ENCODE results near the gene SYMPK. TPM values are rescaled to one million over a fixed set of nuclear protein-coding genes. Genes with fewer than 3 reads are reported as not detected.

The SYMPK gene
- total RNA-seq, 1 donor from 2014 or later, result 103 TPM

GRCh38 chr19:45809643-45810159 lies 53.2 kb downstream of the SYMPK start:
- Histone ChIP-seq H3K4me1 (peaks cover 0 to 5% of the 10 kb centered on the region in 2 donors), H3K27me3 (no peaks in the 10 kb centered on the region), H3K4me3 (no peak overlapping the region), H3K9me3 (no peaks in the 10 kb centered on the region), H3K36me3 (no peaks in the 10 kb centered on the region), H3K27ac (no peak overlapping the region)
- intact Hi-C loops (cut with DNase I), result no loop called here
- no peak for DNase-seq (ENCODE audit: low spot score in 2 of 2)
- no peak for TF ChIP-seq CTCF (IDR thresholded peaks at IDR 0.05)

- TF ChIP-seq CTCF (IDR thresholded peaks at IDR 0.05), result no peak
Measured at GRCh38 chr19:45805719-45806118, 57.2 kb downstream of the SYMPK start.

GRCh38 chr19:45804959-45805230 lies 58.1 kb downstream of the SYMPK start:
- Histone ChIP-seq H3K4me1 (peaks cover 0 to 5% of the 10 kb centered on the region in 2 donors), H3K27ac (no peak overlapping the region), H3K9me3 (no peaks in the 10 kb centered on the region), H3K27me3 (no peaks in the 10 kb centered on the region), H3K36me3 (no peaks in the 10 kb centered on the region), H3K4me3 (no peak overlapping the region)
- DNase-seq (ENCODE audit: low spot score in 2 of 2), result no peak
- TF ChIP-seq CTCF (IDR thresholded peaks at IDR 0.05), result no peak
- intact Hi-C loops (cut with DNase I), result no loop called here

More at GRCh38 chr19:45805719-45806118, 57.2 kb downstream of the SYMPK start:
- Histone ChIP-seq H3K9me3 (no peaks in the 10 kb centered on the region), H3K27ac (no peak overlapping the region), H3K4me3 (no peak overlapping the region), H3K4me1 (peaks cover 0 to 5% of the 10 kb centered on the region in 2 donors), H3K27me3 (no peaks in the 10 kb centered on the region), H3K36me3 (no peaks in the 10 kb centered on the region)
- DNase-seq (ENCODE audit: low spot score in 2 of 2), result no peak
- intact Hi-C loops (cut with DNase I), result no loop called here

GRCh38 chr19:45804140-45804958 lies 58.6 kb downstream of the SYMPK start:
- Histone ChIP-seq H3K4me3 (no peak overlapping the region), H3K9me3 (no peaks in the 10 kb centered on the region), H3K27me3 (no peaks in the 10 kb centered on the region), H3K4me1 (no peaks in the 10 kb centered on the region), H3K27ac (no peak overlapping the region), H3K36me3 (no peaks in the 10 kb centered on the region)
- intact Hi-C loops (cut with DNase I), result no loop called here
- no peak for TF ChIP-seq CTCF (IDR thresholded peaks at IDR 0.05)
- DNase-seq (ENCODE audit: low spot score in 2 of 2), result no peak

GRCh38 chr19:45801603-45802175 lies 61.3 kb downstream of the SYMPK start:
- no peaks in the 10 kb centered on the region for H3K27me3 ChIP-seq
- H3K9me3 ChIP-seq, result no peaks in the 10 kb centered on the region
- TF ChIP-seq CTCF (IDR thresholded peaks at IDR 0.05), result no peak
- intact Hi-C loops (cut with DNase I), result no loop called here
- no peaks in the 10 kb centered on the region for H3K36me3 ChIP-seq
- no peaks in the 10 kb centered on the region for H3K4me1 ChIP-seq
- H3K4me3 ChIP-seq, result no peak overlapping the region
- no peak overlapping the region for H3K27ac ChIP-seq
- no peak for DNase-seq (ENCODE audit: low spot score in 2 of 2)
